Body of pancreas (tissue), 4 donors: Measurements from ENCODE around the gene ATG10. TPM values are rescaled to one million over a fixed set of nuclear protein-coding genes. Genes with fewer than 3 reads are reported as not detected.
"Not testable (repeated sequence)": the region's sequence is repeated elsewhere in the genome, so short reads cannot be mapped to it uniquely, and the experiment has no call there.

Experiments used
- ATAC-seq: fragments of 150-250 bp; one replicate; pipeline ENCODE4 v1.9.1; 2016
- DNase-seq, 4 donors: peaks; one replicate each; pipeline ENCODE4 v3.0.0-alpha.2; 2019
- H3K27ac ChIP-seq, 4 donors: fragments of 200-600 bp; sonication (generic); 1 replicate in 3 of 4; 2 replicates in 1 of 4; pipeline versions ENCODE4 v1.5.1 to v1.6.1; 2016 to 2019; ENCODE audit warnings: mild to moderate bottlenecking in 1 of 4, mixed read lengths in 1 of 4, moderate library complexity in 1 of 4
- H3K27me3 ChIP-seq, 2 donors: fragments of 200-600 bp; sonication (generic); one replicate each; pipeline ENCODE4 v1.6.0; 2016; ENCODE audit warnings: mild to moderate bottlenecking in 1 of 2
- H3K36me3 ChIP-seq, 2 donors: fragments of 200-600 bp; sonication (generic); replicated peaks in 1 of 2; 2 replicates each; pipeline ENCODE4 v1.5.1; 2016; ENCODE audit warnings: low read depth in 2 of 2; ENCODE audit not compliant: insufficient read depth in 1 of 2
- H3K4me1 ChIP-seq: fragments of 200-600 bp; sonication (generic); one replicate; pipeline ENCODE4 v1.6.0; 2016
- H3K4me3 ChIP-seq, 2 donors: fragments of 200-600 bp; sonication (generic); 1 replicate in 1 of 2; 2 replicates in 1 of 2; pipeline ENCODE4 v1.5.1; 2016 to 2019
- H3K9me3 ChIP-seq, 3 donors: fragments of 200-600 bp; sonication (generic); 1 replicate in 2 of 3; 2 replicates in 1 of 3; pipeline ENCODE4 v1.5.1; 2016
- CTCF ChIP-seq, 7 experiments: fragments of 450-650 bp in 4 of 7; fragments of 200-600 bp in 3 of 7; sonication (generic) in 3 of 7; IDR thresholded peaks; one replicate each; pipeline ENCODE4 v1.5.1; 2016 to 2019; ENCODE audit warnings: antibody characterized with exemption in 7 of 7
- POLR2A ChIP-seq, 3 donors: fragments of 450-650 bp; IDR thresholded peaks; one replicate each; pipeline ENCODE4 v1.6.1; 2016; ENCODE audit warnings: antibody characterized with exemption in 3 of 3, mild to moderate bottlenecking in 2 of 3
- WGBS, 2 donors: methylation state at CpG; one replicate each; pipeline ENCODE4 v1.1.5; 2017; 5-methylcytosine and 5-hydroxymethylcytosine counted together
- intact Hi-C: fragments of 100-400 bp; cut with DNase I; formaldehyde crosslinking; loops from one replicate; pipeline ENCODE4 v1.15.1; 2023
- total RNA-seq, 2 donors: library from RNA; depleted of rRNA; stranded (reverse); fragments of >200 nt; gene quantifications; one replicate each; pipeline ENCODE4 v1.1.0, GENCODE V29; 2016

ATG10 gene
- total RNA-seq, 2 donors from 2014 or later, result 2.9 to 4.6 TPM

DNA sequence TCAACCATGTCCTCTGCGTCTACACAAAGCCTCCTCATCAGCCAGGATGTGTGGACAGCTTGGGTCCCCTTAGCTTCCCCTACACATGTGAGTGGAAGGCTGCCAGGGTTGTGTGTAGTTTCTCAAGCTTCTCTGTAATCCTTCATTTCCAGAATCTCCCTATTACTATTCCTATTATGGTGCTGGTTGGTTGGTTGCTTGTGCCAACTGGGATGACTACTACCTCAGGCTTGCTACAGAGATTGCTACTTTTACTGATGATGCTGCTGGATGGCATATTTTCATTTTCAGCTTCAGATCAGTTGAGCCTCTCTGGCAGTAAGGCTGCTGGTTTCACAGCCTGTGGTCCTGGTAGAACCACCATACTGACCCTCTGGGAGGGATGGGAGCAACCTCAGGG lies 39.9 kb downstream of the ATG10 start:
- no peak for TF ChIP-seq CTCF (IDR thresholded peaks at IDR 0.05)
- no peak for TF ChIP-seq POLR2A (IDR thresholded peaks at IDR 0.05)
- no peak overlapping the region for H3K27ac ChIP-seq
- ATAC-seq (no peak), DNase-seq (no peak)
- H3K36me3 ChIP-seq, result no peaks in the 10 kb centered on the region
- H3K27me3 ChIP-seq, result no peaks in the 10 kb centered on the region
- intact Hi-C loops, result no loop called here
- H3K9me3 ChIP-seq, result no peaks in the 10 kb centered on the region
- no peaks in the 10 kb centered on the region for H3K4me1 ChIP-seq
- no peak overlapping the region for H3K4me3 ChIP-seq
- WGBS, 2 donors, result 96 to 100% methylated on average over 1 of the region's 1 CpG

- intact Hi-C loops, H3K4me1 ChIP-seq, H3K9me3 ChIP-seq, H3K27me3 ChIP-seq, H3K27ac ChIP-seq, H3K4me3 ChIP-seq, DNase-seq, ATAC-seq, H3K36me3 ChIP-seq: not testable (repeated sequence)
- 93 to 100% methylated on average over 4 of the region's 4 CpGs for whole genome bisulfite sequencing, 2 donors
Measured at GRCh38 chr5:82014644-82015043, 42.8 kb downstream of the ATG10 start.

DNA sequence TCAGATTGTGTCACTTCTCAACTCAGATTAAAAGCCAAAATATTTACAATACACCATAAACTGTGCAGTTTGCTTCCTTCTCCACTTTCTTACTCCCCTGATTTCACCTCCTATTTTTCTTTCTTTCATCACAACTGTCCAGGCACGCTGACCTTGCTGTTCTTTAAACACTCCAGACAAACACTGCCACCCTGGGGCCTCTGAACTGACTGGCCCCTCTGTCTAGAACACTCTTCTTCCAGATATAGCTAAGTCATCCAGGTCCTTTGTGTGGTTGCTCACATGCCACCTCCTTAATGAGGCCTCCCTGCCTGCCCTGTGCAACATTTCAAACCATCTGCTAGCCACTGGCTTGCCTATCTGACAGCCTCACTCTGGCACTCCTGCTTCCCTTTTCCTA lies 46.6 kb downstream of the ATG10 start:
- 71 to 73% methylated on average over 1 of the region's 1 CpG for WGBS, 2 donors
- DNase-seq (peak in 2 of 4 donors; percentile 10 to 23), ATAC-seq (no peak)
- no peak for TF ChIP-seq CTCF (IDR thresholded peaks at IDR 0.05)
- no peak for TF ChIP-seq POLR2A (IDR thresholded peaks at IDR 0.05)
- no peak overlapping the region for H3K4me3 ChIP-seq
- H3K36me3 ChIP-seq, result no peaks in the 10 kb centered on the region
- H3K27ac ChIP-seq, result no peak overlapping the region
- H3K9me3 ChIP-seq, result no peaks in the 10 kb centered on the region
- H3K27me3 ChIP-seq, result no peaks in the 10 kb centered on the region
- intact Hi-C loops, result no loop called here
- no peaks in the 10 kb centered on the region for H3K4me1 ChIP-seq

DNA sequence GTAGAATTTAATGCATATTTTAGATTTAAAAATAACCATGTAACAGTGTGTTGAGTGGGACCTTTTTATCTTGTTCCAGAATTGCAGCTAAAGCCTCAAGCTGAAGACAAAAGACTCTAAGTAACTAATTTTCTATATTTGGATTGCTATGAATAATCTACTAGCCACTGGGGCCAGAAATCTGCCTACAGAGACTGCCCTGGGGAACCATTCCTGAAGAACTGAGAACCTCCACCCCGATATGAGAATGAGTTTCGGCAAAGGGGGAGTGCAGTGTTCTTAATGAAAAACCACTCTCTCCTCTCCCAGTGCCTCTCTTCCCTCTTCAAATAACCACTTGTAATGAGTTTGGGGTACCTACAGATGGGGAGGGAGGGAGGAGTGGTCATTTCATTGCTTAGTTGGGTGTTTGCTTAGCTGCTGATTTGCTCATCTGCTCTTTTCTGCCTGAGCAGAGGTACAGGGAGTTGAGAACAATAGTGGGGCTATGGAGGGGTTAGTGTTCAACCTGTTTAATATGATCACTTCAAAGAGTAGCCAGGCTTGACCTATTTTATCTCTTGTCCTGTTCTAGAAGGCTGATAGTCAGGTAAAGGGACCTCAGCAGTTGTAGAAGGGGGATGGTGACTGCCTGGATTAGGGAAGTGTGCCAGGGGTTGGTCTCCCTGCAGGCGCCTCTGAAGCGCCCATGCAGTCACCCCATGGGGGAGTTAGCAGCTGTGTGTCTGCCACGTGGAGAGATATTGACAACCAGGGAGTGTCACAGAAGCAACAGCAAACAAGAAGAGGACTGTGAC lies 47.7 kb downstream of the ATG10 start:
- Histone ChIP-seq H3K36me3 (no peaks in the 10 kb centered on the region), H3K4me3 (no peak overlapping the region), H3K27ac (no peak overlapping the region), H3K4me1 (no peaks in the 10 kb centered on the region), H3K9me3 (no peaks in the 10 kb centered on the region), H3K27me3 (no peaks in the 10 kb centered on the region)
- DNase-seq, result peak in 2 of 4 donors; percentile 13 to 27
- no peak for ATAC-seq
- 55 to 70% methylated on average over 5 of the region's 5 CpGs for WGBS, 2 donors
- intact Hi-C loops, result no loop called here
- no peak for TF ChIP-seq CTCF (IDR thresholded peaks at IDR 0.05)
- no peak for TF ChIP-seq POLR2A (IDR thresholded peaks at IDR 0.05)

- ATAC-seq (no peak), DNase-seq (no peak)
- H3K27ac ChIP-seq, result no peak overlapping the region
- H3K9me3 ChIP-seq, result no peaks in the 10 kb centered on the region
- intact Hi-C loops, result no loop called here
- no peak overlapping the region for H3K4me3 ChIP-seq
- 72 to 93% methylated on average over 1 of the region's 1 CpG for WGBS, 2 donors
- H3K4me1 ChIP-seq, result no peaks in the 10 kb centered on the region
- no peaks in the 10 kb centered on the region for H3K36me3 ChIP-seq
- TF ChIP-seq POLR2A (IDR thresholded peaks at IDR 0.05), result no peak
- TF ChIP-seq CTCF (IDR thresholded peaks at IDR 0.05), result no peak
- no peaks in the 10 kb centered on the region for H3K27me3 ChIP-seq
Measured at GRCh38 chr5:82022499-82022898, 50.7 kb downstream of the ATG10 start.
